NCI-H1105 treated with DMSO at 0.1 percent for 48 hours (cell line): Measurements from ENCODE around the gene AGAP1.

Source experiments
- DNase-seq: peaks from one replicate; lab custom pipeline; 2025; lab: John Stamatoyannopoulos, UW

The AGAP1 gene

DNA sequence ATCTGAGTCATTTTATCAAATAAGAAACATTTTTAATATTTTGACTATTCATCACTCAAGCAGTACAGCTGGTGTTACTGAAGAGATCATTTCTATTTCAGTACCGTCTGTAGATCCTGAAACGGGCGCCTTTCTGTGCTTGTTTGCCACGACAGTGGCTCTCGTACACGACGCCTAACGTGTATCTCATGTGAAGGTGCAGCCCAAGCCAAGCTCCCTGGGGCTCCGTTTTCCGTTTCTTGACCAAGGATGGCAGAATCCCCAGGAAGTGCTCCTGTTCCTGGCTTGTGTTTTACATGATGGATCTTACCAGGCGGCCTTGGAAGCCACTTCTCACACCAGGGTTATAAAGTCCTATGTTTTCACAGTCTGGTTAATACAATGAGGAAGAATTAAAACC is 353.7 kb downstream of the AGAP1 start:
- DNase-seq = no peak

DNA sequence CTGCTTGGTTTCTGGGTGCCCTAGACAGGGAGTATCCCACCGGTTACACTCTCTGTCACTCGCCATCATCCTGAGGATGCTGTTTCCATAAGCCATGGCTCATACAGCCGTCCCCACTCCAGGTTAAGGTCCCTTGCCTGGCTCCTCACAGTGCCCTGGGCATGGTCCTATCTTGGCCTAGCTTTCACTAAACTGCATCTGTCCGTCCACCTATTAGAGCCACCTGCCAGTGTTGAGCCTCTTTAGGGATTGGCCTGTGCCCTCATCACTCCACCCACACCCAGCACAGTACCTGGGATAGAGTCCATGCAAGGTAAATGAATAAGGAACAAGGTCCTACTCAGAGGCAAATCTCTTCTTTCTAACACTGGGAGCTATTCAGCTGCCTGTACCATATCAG is 354.2 kb downstream of the AGAP1 start:
- DNase-seq = no peak

DNA sequence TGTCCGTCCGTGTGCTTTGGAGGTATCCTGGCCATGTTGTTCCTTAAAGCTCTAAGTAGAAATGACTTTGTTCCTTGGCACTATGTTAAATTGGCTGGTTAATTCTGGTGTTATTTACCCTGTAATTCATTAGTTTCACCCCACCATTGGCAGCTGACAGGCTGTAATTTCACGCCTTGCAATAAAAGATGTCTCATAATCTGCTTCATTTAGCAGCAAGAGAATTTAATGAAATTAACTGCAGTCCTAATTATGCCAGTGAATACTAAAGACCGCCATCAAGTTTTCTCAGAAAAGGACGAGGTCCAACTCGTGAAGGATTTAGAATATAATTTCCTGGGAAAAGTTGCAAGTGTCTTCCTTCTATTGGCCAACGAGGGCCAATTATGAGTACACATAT is 355.1 kb downstream of the AGAP1 start:
- DNase-seq = no peak

DNA sequence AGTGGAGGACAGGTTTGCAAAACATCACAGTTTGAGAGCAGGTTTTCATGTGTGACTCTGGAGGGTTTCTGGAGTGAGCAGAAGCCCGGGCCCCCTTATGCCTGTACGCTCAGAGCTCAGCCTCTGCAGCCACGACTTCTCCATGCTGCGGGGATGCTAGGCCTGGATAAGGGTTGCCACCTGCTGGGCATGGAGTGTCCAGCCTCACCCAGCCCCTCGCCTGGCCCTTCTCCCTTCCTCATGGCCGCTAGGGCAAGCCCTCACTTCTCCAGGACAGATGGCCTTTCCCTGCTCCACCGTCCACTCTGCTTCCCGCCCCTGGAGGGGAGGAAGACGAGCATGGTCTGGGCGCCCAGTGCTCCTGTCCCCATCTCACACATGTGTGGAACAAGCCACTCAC is 355.6 kb downstream of the AGAP1 start:
- DNase-seq = no peak

DNA sequence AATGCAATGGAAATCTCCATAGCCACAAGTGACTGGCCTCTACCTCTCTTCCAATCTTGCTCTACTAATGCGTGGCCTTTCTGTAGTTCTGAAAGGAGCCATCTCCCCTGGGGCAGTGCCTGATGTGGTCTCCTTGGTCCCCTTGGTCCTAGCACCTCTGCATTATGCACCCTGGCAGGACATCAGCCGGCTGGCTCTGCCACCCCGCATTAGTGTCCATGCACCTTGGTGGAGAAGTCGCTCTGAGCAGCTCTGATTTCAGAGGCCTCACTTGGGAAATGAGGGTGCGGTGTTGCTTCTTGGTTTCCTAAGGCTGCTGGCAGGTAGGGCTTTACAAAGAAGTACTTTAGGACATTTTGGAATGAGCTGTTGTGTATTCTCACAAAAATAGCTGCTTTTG is 356.4 kb downstream of the AGAP1 start:
- DNase-seq = no peak

DNA sequence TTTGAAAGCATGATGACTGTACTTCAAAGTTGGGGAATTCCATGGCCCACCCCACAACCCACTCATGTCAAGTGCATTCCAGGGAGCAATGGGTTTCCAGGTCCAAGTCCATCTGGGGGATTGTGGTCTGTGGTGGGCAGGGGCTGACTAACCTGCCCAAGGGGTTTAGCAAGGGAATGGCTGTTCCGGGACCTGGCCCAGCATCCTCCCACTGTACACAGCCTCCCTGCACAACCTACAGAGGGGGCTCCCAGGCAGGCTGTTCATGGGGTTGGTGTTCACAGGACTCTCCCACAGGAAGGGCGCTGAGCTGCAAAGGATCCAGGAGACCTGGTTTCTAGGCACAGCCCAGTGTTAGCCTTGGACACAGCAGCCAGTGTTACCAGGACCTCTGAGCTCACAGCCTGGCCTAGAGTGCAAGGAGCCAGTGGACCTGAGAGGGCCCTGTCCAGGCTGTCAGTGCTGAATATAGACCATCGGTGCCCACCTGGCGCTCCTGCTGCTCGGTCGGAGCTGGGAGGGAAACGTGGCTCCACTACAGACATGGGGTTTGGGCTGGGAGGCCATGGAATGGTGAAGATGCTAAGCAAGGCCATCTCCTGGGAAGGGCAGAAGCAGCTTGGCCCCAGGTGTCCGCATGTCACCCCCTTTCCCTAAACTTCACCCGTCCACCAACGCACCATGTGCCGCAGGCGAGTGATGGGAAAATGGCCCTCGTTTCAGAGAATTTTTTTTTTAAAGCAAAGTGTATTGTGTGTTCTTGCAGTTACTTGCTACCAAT is 357.1 kb downstream of the AGAP1 start:
- no peak for DNase-seq

DNA sequence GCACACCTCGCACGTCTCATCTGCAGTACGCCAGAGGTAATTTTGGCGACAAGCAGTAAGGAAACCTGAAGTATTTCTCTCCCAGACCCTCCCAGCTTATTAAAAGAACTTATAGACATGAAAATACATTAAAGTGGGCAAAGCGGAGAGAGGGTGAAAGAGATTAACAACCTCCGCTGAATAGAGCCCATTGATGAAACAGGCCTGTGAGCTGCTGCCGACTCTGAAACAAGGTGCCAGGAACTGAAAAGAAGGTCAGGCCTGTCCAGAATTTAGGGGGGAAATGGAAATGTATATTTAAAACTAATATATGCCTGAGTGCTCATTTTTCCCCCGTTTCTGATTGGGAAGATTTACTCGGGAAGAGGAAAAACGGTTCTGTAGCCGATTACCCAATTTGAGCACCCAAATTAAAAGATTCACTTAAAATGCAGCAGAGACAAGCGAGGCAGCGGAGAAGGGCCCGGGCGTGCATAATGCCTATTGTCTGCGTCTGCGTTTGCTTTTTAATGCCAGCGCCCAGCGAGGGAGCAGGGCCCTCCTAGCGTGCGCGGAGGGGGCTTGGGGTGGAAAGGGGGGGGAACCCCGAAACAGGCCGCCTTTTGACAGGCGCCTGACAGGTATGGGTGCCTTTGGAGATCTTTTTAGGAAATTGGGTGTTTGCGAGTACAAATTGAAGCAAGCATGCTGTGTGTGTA is 358.1 kb downstream of the AGAP1 start:
- no peak for DNase-seq

DNA sequence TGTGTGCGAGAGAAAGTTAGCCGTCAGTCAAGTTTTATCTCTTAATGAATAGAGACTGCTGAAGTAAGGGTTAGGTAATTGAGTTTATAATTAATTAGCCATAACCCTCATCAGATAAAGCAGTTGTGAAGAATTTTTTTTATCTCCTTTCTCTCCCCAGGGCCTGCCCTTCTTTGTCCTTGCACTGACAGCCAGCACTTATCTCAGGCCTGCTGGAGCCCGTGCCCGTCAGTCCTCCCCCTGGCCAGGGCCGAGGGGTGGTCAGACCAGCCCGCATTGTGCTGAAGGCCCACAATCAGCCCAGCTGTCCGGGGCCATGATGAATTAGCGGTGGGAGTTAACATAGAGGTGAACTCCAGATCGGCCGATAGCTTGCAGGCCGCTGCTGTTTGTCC is 358.7 kb downstream of the AGAP1 start:
- no peak for DNase-seq

DNA sequence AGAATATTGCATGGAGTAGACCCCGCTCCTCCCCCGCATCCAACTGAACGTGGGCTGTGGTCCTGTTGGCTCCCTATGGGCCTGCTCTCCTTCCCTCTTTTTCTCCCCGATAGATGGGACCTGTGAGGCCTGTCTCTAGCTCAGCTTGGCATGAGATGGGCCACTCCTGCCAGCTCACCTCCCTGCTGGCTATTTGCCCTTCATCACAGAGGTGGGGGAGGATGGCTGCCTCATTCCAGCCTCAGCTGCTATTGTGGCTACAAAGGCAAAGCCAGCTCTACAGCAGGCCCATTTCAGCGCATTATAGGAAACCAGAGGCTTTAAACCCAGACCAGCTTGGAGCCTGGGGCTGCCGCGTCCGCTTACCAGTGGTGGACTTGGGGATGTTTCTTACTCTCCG is 360.4 kb downstream of the AGAP1 start:
- DNase-seq = no peak

DNA sequence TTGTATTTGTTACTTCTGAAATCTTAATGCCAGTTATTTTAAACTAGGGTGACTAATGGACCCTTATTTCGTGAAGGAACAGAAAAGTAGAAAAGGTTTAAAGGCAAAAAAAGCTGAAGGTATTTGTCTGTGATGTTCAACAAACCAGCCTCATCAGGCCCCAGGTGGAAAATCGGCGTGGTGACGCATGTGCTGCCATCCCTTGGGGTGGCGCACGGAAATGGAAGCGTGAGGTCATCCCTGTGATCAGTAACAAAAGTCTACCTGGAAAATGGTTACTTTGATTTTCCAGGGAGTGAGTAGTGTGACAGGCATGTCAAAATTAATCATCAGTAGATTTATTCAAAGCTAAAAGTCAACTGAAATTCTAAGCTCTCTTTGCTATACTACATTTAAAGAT is 361.2 kb downstream of the AGAP1 start:
- no peak for DNase-seq

DNA sequence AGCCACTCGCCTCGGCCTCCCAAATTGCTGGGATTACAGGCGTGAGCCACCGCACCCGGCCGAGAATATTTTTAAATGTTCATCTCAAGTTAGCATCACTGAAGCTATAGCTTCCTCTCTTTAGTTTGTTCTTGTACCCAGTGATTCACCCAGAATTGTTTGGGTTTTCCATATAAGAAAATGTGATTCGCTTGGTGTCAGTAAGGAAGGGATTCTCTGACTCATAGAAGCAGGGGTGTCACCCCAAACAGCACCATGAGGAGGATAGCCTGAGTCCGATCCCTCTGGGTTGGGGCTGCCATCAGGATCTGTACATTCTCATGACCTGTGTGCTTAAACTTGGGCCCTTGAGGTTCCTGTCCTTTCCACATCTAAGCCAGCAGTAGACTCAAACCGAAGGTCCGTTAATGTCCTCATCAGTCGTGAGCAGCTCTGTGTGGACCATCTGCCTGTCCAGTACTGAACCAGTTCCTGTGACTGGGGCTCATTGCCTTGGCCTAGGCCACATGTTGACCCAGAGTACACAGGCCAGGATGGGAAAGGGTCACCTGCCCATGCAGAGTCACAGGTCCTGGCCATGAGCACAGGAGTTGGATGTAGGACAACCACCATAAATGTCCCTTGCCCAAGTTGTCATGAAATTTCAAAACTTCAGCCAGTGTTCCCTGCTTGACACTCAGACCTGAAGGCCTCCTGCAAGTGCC is 362.5 kb downstream of the AGAP1 start:
- DNase-seq = no peak

DNA sequence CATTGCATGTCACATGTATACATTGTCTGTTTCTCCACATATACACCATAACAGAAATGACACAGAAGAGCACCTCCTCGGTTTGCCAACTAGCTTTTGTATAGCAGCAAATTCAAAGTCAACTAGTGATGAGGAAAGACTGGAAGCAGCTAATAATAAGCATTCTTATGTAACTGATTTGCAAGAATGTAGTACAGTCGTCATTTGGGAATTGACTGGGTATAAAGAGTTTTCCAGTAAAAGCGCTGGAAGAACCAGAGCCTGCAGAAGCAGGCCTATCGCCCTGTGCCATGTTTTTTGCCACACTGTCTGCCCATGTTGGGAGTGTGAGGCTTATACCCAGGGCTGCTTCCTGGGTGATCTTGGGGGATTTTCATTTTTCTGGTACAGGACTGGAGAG is 363.8 kb downstream of the AGAP1 start:
- no peak for DNase-seq

DNA sequence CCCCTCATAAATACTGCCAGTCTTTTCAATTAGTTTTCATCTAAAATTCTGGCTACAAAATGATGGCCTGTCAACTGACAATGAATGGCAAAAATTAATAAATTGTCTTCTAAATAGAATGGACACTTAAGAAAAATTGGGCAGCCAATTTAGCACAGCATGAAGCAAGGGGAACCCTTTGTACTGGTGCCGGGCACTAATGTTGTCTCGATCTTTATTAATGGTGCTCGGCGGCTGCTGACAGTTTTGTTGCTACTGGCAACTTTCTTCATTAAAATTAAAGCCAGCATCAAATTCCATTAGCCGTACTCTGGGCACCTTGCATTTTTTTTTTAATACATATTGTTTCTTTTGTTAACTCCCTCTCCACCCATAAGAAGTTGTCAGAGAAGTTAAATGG is 365.0 kb downstream of the AGAP1 start:
- peak; percentile 17 for DNase-seq

DNA sequence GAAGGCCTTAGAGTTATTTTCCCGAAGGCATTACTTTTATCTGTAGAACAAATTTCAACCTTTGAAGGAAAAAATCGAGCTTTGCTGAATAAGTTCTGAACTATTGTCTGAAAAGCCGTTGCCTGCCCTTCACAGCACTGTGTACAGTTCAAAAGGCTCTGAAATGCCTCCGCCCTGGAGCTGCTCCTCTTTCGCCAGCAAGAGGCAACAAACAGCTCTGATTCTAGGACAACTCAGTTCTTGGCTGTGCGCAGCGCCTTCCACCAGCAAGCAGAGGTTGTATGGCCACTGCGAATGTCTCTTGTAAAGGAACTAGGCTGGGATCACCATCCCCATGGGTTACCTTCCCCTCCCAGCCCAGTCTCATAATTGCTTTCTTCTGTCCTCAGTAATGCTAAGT is 365.8 kb downstream of the AGAP1 start:
- DNase-seq = no peak

DNA sequence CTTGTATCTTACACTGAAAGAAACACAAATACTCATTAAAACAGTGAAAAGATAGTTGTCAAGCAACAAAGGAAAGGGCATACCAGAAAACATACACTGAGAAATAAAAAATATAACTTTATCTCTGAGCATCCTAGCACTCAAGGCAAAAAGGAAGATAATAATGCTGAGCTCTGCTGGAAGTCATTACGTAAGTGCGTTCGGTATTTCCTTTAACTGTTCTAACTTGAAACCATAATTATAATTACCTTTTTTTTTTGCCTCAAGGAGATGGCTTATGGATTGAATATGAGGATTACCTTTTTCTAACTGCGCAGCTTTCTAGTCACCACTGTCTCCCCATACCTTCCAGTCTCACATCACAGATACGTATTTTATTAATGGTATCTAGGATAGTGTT is 366.3 kb downstream of the AGAP1 start:
- no peak for DNase-seq

DNA sequence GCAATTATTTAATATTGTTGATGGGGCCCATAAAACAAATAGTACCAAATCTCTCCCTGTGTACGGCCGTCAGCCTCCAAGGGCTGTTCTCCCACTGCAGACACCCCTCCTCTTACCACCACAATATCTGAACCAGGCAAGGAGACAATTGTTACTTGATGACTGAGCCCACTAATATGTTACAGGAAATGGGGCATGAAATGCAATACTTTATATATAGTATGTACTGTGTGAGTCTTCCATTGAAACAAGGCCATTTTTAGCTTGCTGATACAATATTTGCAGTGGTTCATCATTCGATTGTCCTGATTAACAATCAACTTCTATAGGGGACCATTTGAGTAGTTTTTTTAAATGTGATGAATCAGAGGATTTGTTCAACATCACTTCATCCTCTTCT is 367.0 kb downstream of the AGAP1 start:
- no peak for DNase-seq

DNA sequence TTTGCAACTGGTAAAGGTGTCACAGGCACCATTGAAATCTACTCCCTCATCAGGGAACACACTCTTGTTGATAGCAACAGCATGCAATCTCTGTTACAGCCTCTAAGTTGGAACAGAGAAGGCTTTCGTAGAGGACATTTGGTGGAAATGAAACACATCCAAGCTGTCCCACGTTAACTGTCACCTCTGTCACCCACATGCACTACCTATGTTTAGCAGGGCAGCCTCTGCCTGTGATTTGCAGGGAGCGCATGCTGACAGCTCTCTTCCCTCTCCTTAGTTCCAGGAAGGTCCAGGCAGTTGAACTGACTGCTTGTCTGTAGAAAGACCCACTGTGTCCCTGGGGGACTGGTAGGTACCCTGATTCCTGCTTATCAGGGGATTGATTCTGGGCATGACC is 367.5 kb downstream of the AGAP1 start:
- no peak for DNase-seq

DNA sequence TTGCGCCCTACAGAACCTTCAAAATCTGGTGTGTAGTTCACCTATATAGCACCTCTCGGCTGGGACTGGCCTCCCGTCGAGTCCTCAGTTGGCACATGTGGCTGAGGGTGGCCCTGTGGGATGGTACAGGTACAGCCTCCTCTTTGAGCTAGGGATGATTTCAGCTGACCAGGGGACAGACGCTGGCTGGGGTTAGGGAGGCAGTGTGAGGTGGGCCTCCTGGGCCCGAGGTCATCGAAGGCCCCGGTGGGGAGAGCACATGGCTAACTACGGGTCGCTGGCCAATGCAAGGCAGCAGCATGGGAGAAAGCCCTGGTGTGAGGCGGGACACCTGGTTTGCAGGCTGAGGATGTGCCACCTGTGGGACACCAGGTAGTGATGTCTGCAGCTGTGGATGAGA is 369.6 kb downstream of the AGAP1 start:
- no peak for DNase-seq

DNA sequence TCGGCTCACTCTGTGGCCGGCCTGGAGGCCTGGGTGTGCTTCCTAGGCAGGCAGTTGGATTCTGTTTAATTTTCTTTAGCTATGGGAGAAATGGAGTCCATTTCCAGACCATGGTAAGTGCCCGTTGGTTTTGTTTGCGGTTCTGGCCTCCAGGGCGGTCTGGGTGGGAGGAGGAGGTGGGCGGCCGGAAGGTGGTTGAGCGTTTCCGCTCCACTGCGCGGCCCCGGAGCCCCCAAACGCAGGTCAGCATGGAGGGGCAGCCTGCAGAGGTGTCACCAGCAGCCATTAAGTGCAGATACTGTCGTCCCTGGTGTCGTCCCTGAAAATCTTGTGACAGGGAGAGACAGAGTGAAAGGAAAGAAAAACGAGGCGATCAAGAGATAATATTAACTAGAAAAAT is 370.5 kb downstream of the AGAP1 start:
- DNase-seq = no peak

DNA sequence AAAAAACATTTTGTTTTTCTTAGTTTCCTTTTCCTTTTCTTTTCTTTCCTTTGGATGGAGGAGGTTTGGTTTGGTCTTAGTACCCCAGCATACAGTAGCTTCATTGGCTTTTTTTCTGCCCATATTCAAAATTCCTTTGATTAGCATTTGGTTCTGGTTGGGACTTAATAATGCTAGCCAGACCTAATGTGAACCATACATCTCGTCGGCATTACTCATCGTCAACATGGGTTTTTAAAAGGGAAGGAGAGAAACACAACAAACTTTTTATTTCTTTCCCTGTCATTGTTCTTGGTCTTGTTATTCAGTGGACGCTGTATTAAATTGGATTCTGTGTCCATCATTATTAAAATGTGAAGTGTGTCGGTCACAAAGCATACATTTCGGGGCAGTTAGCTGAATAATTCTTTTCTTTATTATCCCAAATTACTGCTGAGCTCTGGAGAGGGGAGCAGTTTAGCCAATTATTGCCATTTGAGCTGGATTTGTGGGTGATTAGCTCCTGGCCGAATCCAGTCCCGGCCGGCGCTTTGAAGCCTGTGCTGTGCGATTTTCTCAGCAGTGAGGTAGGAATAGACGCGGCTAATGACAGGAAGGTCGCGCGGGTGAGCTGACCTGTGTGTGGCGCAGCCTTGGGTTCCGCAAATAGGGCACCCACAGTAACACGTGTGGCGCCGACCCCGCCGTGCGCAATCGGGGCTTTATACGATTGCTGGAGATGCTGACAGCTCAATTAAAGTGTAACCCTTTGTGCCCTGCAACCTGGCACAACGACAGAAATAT is 371.1 kb downstream of the AGAP1 start:
- no peak for DNase-seq

DNA sequence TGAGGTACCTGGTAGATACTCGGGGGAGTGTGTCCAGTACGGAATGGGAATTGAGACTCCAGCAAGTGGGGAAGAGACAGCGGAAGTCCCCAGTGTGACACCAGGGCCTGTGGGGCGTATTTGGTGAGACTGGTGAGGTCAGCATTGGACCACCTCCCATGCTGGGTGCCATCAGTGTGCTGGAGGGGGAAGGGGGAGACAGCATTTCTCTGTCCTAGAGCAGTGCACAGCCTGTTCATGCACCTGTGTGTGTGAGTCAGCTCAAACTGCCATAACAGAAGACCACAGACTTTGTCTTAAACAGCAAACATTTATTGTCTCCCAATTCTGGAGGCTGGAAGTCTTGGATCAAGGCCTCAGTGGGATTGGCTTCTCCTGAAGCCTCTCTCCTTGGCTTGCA is 372.5 kb downstream of the AGAP1 start:
- DNase-seq = no peak

DNA sequence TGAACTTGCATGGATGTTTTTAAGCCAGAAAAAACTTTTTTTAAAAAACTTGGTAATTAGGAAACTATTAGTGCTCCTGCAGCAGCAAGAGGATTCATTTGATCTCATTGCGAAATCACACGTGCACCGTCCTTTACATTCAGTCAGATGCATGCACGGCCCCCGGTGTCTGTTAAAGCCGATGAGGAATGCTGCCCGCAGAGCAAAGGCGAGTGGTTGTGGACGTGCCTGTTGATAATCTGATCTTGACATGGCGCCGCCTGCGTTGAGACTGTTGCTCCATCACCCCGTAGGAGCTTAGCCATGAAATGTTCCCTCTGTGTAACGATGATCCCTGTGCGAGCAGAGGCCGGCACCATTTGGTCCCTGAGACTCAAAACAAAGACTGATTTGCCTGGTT is 374.4 kb downstream of the AGAP1 start:
- DNase-seq = no peak

DNA sequence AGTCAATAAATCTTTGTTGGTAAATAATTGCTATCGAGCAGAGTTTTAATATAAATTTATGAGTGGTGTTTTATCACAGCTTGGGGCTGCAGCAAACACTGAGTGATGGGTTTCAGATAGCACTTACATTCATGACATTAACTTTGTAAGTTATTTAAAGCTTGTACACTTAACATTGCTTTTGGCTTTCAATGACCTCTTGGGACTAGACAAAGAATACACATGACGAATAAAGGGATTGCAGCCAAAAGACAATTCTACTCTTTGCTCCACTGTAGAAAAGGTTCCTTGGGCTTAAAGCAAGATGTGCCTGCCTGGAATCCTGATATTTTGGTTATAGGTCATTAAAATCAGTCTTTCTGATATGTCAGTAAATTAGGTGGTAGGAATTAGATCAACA is 374.8 kb downstream of the AGAP1 start:
- no peak for DNase-seq
